Measurements from ENCODE around the gene SEC14L5.
"Not testable (repeated sequence)": the region's sequence is repeated elsewhere in the genome, so short reads cannot be mapped to it uniquely, and the experiment has no call there.

Gene SEC14L5

DNA sequence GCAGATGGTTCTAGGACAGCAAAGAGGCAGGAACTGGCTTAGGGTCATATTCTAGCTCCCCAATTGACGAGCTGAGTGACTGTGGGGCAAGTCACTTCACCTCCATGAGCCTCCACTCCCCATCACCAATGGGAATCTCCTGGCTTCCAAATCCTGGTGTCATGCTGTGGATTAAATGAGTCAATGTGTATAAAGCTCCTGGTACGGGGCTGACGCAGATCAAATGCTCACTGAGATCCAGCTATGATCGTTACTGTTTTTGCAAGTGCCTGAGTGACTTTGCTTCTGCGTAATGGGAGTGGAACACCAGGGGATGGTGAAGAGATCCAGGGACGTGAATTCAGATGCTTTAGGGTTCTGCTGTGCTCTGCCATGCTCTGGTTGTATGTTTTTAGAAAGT lies 2.4 kb downstream of the SEC14L5 start:
- no peak overlapping the region for H3K4me3 ChIP-seq (ENCODE audit: low read length)
- H3K9ac ChIP-seq (ENCODE audit: low read depth, low read length) = no peak overlapping the region
- H3K4me1 ChIP-seq (ENCODE audit: control insufficient read depth, insufficient read depth, low read length) = peaks cover 14% of the 10 kb centered on the region
- no peaks in the 10 kb centered on the region for H3K36me3 ChIP-seq (ENCODE audit: insufficient read depth, low read length)
- H3K9me3 ChIP-seq (replicated peaks; ENCODE audit: low read length) = no peaks in the 10 kb centered on the region
- H3K4me2 ChIP-seq (ENCODE audit: low read length) = no peak overlapping the region
- H3K27me3 ChIP-seq (ENCODE audit: control insufficient read depth, insufficient read depth, low read length) = peaks cover 23% of the 10 kb centered on the region

DNA sequence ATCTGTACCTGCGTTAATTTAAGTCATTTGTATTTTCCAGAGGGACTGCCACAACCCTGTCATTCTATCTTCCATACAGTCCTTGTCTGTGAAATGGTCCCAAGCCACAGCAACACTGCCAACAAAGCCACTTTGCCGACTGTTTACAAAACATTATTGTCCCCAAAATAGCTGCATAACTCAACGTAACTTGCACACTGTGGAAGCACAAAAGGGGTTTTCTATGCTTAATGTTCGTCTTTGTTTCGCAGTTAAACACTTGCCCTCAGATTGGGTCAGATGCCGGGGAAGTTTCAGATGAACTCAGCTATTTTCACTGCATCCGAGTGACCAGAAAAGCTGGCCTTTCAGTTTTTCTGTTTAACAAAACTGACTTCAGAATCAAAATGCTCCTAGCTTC lies 4.6 kb downstream of the SEC14L5 start:
- Histone ChIP-seq H3K4me2 (ENCODE audit: low read length) (no peak overlapping the region), H3K4me1 (ENCODE audit: control insufficient read depth, insufficient read depth, low read length) (peaks cover 7% of the 10 kb centered on the region), H3K9ac (ENCODE audit: low read depth, low read length) (no peak overlapping the region), H3K9me3 (replicated peaks; ENCODE audit: low read length) (no peaks in the 10 kb centered on the region), H3K27me3 (ENCODE audit: control insufficient read depth, insufficient read depth, low read length) (peaks cover 27% of the 10 kb centered on the region), H3K4me3 (ENCODE audit: low read length) (no peak overlapping the region), H3K36me3 (ENCODE audit: insufficient read depth, low read length) (no peaks in the 10 kb centered on the region)

DNA sequence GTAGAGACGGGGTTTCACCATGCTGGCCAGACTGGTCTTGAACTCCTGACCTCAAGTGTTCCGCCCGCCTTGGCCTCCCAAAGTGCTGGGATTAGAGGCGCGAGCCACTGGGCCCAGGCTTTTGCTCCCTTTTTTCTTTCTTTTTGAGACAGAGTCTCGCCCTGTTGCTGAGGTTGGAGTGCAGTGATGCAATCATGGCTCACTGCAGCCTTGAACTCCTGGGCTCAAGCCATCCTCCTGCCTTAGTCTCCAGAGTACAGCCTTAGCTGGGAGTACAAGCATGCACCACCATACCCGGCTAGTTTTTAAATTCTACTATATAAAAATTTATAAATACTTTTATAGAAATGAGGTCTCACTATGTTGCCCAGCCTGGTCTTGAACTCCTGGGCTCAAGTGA lies 5.4 kb downstream of the SEC14L5 start:
- not testable (repeated sequence) for H3K9ac ChIP-seq (ENCODE audit: low read depth, low read length); H3K9me3 ChIP-seq (replicated peaks; ENCODE audit: low read length)
- H3K27me3 ChIP-seq (ENCODE audit: control insufficient read depth, insufficient read depth, low read length) = peaks cover 29% of the 10 kb centered on the region

DNA sequence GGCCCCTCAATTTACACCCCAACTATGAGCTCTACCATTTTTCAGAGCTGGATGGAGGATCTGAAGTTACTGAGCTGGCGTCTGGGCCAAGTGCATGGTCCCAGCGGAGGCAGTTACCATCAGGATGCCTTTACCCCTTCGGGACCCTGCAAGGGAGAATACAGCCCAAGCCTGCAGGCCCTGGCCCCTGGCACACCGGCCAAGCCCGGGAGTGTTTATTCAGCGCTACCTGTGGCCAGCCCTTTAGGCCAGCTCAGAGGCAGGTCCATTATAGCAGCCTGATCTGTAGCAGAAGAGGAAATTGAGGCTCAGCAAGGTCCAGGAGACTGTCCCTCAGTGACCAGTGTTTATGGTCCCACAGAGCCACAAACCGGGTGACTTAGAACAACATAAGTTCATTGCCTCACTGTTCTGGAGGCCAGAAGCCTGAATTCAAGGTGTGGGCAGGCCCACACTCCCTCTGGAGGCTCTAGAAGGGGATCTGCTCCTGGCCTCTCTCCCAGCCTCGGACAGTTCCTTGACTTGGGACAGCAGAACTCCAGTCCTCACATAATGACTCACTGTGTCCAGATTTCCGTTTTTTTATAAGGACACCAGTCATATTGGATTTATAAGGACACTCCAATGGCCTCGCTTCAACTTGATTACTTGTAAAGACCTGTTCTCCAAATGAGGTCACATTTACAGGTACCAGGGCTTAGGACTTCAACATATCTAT lies 8.8 kb downstream of the SEC14L5 start:
- H3K4me1 ChIP-seq (ENCODE audit: control insufficient read depth, insufficient read depth, low read length) = no peaks in the 10 kb centered on the region
- peaks cover 33% of the 10 kb centered on the region for H3K27me3 ChIP-seq (ENCODE audit: control insufficient read depth, insufficient read depth, low read length)
- no peak overlapping the region for H3K9ac ChIP-seq (ENCODE audit: low read depth, low read length)
- H3K4me2 ChIP-seq (ENCODE audit: low read length) = no peak overlapping the region
- H3K4me3 ChIP-seq (ENCODE audit: low read length) = no peak overlapping the region
- H3K36me3 ChIP-seq (ENCODE audit: insufficient read depth, low read length) = no peaks in the 10 kb centered on the region
- H3K9me3 ChIP-seq (replicated peaks; ENCODE audit: low read length) = no peaks in the 10 kb centered on the region

More for the DNA sequence above, 5.4 kb downstream of the SEC14L5 start:
- not testable (repeated sequence) for H3K4me1 ChIP-seq (ENCODE audit: control insufficient read depth, insufficient read depth, low read length); H3K4me2 ChIP-seq (ENCODE audit: low read length); H3K4me3 ChIP-seq (ENCODE audit: low read length); H3K36me3 ChIP-seq (ENCODE audit: insufficient read depth, low read length)

DNA sequence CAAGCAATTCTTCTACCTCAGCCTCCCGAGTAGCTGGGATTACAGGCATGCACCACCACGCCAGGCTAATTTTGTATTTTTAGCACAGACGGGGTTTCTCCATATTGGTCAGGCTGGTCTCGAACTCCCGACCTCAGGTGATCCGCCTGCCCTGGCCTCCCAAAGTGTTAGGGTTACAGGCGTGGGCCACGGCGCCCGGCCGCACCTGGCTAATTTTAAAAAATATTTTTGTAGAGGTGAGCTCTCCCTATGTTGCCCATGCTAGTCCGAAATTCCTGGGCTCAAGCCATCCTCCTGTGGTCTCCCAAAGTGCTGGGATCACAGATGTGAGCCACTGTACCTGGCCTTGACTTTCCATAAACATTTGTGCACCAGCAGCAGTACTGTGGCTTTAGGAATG lies 10.1 kb downstream of the SEC14L5 start:
- not testable (repeated sequence) for H3K4me1 ChIP-seq (ENCODE audit: control insufficient read depth, insufficient read depth, low read length)

DNA sequence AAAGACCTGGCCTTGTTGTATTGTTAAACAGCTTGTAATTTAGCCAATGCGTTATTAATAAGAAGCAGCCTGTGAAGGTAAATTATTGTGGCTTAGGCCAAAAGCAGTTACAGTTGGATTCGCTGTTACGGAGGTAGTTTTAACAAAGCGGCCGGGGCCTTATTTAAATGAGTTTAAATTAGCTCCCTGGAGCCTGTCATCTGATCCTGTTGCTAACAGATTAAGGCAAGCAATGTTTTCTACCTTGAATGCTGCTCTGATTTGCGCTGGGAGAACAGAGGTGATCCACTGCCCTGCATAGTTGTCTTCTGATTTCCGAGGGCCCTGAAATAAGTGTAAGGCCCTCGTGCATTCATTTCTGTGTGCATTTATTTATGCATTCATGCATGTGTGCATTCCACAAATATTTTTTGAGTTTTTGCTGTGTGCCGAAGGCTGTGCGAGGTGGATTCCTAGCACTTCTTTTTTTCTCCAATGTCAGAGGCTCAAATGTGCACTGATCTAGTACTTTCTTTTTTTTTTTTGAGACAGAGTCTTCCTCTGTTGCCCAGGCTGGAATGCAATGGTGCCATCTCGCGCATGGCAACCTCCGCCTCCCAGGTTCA lies 10.9 kb downstream of the SEC14L5 start:
- H3K36me3 ChIP-seq (ENCODE audit: insufficient read depth, low read length) = no peaks in the 10 kb centered on the region
- no peak overlapping the region for H3K4me2 ChIP-seq (ENCODE audit: low read length)
- peaks cover 29% of the 10 kb centered on the region for H3K27me3 ChIP-seq (ENCODE audit: control insufficient read depth, insufficient read depth, low read length)
- no peaks in the 10 kb centered on the region for H3K9me3 ChIP-seq (replicated peaks; ENCODE audit: low read length)
- no peak overlapping the region for H3K9ac ChIP-seq (ENCODE audit: low read depth, low read length)
- no peak overlapping the region for H3K4me3 ChIP-seq (ENCODE audit: low read length)
- H3K4me1 ChIP-seq (ENCODE audit: control insufficient read depth, insufficient read depth, low read length) = no peaks in the 10 kb centered on the region

More for the DNA sequence above, 10.1 kb downstream of the SEC14L5 start:
- H3K36me3 ChIP-seq (ENCODE audit: insufficient read depth, low read length); H3K9ac ChIP-seq (ENCODE audit: low read depth, low read length); H3K4me3 ChIP-seq (ENCODE audit: low read length); H3K4me2 ChIP-seq (ENCODE audit: low read length); H3K9me3 ChIP-seq (replicated peaks; ENCODE audit: low read length): not testable (repeated sequence)
- H3K27me3 ChIP-seq (ENCODE audit: control insufficient read depth, insufficient read depth, low read length) = peaks cover 29% of the 10 kb centered on the region

DNA sequence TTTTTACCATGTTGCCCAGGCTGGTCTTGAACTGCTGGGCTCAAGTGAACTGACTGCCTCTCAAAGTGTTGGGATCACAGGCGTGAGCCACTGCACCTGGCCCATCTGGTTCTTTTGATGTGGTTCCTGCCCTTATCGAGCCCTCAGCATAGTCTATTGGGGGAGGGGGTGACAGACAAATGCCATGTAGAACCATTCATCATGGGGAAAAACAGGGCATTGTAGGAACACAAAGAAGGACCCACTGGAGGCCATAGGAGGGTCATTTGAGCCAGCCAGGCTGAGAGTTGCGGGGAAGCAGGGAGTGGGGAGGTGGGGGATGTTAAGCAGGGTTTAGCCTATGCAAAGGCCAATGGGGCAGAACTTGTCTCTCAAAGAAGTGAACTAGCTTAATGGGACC lies 11.9 kb downstream of the SEC14L5 start:
- Histone ChIP-seq H3K36me3 (ENCODE audit: insufficient read depth, low read length) (no peaks in the 10 kb centered on the region), H3K9ac (ENCODE audit: low read depth, low read length) (no peak overlapping the region), H3K4me1 (ENCODE audit: control insufficient read depth, insufficient read depth, low read length) (no peaks in the 10 kb centered on the region), H3K4me3 (ENCODE audit: low read length) (no peak overlapping the region), H3K9me3 (replicated peaks; ENCODE audit: low read length) (no peaks in the 10 kb centered on the region), H3K27me3 (ENCODE audit: control insufficient read depth, insufficient read depth, low read length) (peaks cover 29% of the 10 kb centered on the region), H3K4me2 (ENCODE audit: low read length) (no peak overlapping the region)

DNA sequence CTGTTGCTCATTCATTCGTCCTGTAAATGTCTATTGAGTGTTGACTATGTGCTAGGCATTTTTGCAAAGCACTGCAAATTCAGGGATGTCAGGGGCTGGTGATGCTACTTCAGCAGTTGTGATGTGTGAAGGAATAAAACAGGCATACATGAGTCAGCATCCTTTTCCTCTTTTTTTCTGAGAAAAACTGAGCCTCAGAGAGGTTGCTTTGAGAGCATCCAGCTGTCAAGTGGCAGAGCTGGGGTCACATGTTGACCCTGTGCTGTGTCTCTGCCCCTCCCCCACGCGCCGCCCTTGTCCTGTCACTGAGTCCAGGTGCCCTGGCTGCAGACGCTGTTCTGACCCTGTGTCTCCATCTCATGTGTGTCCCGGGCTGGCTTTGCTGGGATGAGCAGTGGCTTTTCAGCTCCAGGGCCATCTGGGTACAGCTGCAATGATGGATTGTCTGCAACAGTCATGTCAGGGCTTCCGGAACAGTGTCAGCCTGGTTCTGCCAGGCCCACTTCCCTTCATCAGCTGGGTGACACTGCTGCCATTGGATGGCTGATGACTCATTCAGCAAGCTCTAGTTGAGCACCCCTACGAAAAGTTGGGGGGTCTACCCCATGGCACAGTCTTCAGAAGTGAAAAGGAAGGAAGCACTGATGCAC lies 14.9 kb downstream of the SEC14L5 start:
- Histone ChIP-seq H3K27me3 (ENCODE audit: control insufficient read depth, insufficient read depth, low read length) (peaks cover 30% of the 10 kb centered on the region), H3K4me1 (ENCODE audit: control insufficient read depth, insufficient read depth, low read length) (no peaks in the 10 kb centered on the region), H3K36me3 (ENCODE audit: insufficient read depth, low read length) (no peaks in the 10 kb centered on the region), H3K4me2 (ENCODE audit: low read length) (no peak overlapping the region), H3K9ac (ENCODE audit: low read depth, low read length) (no peak overlapping the region), H3K4me3 (ENCODE audit: low read length) (no peak overlapping the region), H3K9me3 (replicated peaks; ENCODE audit: low read length) (no peaks in the 10 kb centered on the region)

DNA sequence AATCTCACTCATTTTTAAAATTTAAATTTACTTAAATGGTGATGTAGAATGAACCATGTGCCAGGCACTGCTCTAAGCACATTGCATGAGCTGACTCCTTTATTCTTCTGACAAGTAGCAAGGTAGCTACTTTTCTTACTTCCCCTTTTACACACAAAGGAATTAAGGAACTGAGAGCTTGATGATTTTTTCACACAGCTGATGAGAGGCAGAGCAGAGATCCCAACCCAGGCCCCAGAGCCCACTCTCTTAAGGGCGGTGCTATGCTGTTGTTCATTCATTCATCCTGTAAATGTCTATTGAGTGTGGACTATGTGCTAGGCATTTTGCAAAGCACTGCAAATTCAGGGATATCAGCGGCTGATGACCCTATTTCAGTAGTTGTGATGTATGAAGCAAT lies 17.9 kb downstream of the SEC14L5 start:
- H3K27me3 ChIP-seq (ENCODE audit: control insufficient read depth, insufficient read depth, low read length) = peaks cover 25% of the 10 kb centered on the region
- no peak overlapping the region for H3K4me2 ChIP-seq (ENCODE audit: low read length)
- no peaks in the 10 kb centered on the region for H3K4me1 ChIP-seq (ENCODE audit: control insufficient read depth, insufficient read depth, low read length)
- H3K4me3 ChIP-seq (ENCODE audit: low read length) = no peak overlapping the region
- no peaks in the 10 kb centered on the region for H3K9me3 ChIP-seq (replicated peaks; ENCODE audit: low read length)
- H3K36me3 ChIP-seq (ENCODE audit: insufficient read depth, low read length) = no peaks in the 10 kb centered on the region
- H3K9ac ChIP-seq (ENCODE audit: low read depth, low read length) = no peak overlapping the region

DNA sequence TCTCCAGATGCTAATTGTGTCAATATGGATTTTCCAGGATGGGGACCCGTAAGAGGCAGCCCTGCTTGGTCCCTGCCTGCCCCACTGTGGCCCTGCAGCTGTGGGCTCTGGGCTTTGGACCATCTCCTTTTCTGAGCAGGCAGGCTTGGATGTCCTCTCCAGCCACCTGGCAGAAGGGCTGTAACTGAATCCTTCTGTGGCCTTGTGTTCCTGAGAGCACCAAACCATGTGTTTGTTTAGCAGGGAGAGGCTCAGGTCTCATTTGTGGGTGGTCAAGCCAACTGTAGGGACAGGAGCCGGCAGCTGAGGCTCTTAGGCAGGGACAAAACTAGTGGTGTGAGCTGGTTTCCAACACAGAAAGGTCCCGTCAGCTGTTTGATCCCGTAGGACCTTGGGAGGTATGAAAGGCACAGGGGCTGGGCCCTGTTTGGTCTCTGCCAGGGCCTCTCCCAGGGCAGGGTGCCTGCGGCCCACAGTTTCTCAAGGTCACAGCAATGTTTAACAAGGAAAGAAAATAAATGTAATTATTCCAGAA lies 18.5 kb downstream of the SEC14L5 start:
- H3K27me3 ChIP-seq (ENCODE audit: control insufficient read depth, insufficient read depth, low read length) = peaks cover 30% of the 10 kb centered on the region

DNA sequence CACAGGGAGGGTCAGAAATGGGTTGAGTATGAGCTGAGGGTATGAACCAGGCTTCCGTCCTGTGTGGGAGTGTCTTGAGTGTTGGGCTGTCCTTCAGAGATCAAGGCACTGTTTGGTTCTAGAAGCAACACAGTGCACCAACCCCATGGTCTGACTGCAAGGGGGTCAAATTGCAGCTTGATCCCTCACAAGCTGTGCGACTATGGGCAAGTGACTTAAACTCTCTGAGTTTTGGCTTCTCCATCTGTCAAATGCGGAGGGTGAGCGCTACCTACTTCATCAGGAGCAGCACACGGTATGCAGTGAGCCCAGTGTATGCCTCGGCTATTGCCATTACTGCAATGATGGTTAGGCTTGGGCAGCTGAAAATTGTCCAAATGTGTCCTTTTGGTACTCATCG lies 21.0 kb downstream of the SEC14L5 start:
- Histone ChIP-seq H3K4me3 (ENCODE audit: low read length) (no peak overlapping the region), H3K9me3 (replicated peaks; ENCODE audit: low read length) (no peaks in the 10 kb centered on the region), H3K36me3 (ENCODE audit: insufficient read depth, low read length) (no peaks in the 10 kb centered on the region), H3K9ac (ENCODE audit: low read depth, low read length) (no peak overlapping the region), H3K4me1 (ENCODE audit: control insufficient read depth, insufficient read depth, low read length) (no peaks in the 10 kb centered on the region), H3K27me3 (ENCODE audit: control insufficient read depth, insufficient read depth, low read length) (peaks cover 39% of the 10 kb centered on the region), H3K4me2 (ENCODE audit: low read length) (no peak overlapping the region)

More for the DNA sequence above, 18.5 kb downstream of the SEC14L5 start:
- no peak overlapping the region for H3K4me2 ChIP-seq (ENCODE audit: low read length)
- H3K36me3 ChIP-seq (ENCODE audit: insufficient read depth, low read length) = no peaks in the 10 kb centered on the region
- no peak overlapping the region for H3K9ac ChIP-seq (ENCODE audit: low read depth, low read length)
- H3K4me3 ChIP-seq (ENCODE audit: low read length) = no peak overlapping the region
- H3K9me3 ChIP-seq (replicated peaks; ENCODE audit: low read length) = no peaks in the 10 kb centered on the region
- no peaks in the 10 kb centered on the region for H3K4me1 ChIP-seq (ENCODE audit: control insufficient read depth, insufficient read depth, low read length)

Data from skeletal muscle satellite cell (primary cell).